ENCODE results near the gene DBNDD2.

The DBNDD2 gene

DNA sequence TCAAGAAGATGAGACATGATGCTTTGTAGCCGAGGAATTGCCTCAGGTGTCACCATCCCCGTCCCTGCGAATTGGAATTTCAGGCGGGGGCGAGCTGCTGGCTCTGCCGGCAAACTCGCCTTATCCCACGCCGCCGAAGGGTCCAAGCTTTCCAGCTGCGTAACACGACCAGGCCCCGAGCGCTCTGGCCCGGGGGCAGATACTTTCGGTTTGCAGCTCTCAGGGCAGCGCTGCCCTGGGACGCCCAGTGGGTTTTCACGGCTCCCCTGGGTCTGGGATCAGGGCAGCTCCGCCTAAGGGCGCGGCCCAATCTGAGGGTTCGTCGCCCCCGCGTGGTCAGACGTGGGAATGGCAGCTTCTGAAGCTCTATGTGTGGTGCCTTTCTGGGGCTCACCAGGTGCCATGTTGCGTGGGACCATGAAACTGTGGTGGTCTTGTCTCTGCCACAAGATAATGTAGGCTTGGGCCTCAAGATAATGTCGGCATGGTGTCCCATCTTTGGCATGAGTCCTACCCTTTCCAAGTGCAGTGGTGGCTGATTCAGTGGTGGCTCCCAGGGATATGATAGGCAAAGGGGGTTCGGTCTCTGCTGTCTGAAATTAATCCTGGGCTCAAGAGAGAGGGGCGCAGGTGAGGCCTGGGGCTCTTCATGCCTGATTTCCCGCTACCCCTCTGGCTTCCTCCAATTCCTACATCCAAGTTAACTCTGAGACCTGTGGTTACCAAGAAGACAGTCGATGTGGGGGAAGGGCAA lies 28.8 kb downstream of the DBNDD2 start:
- DNase-seq (ENCODE audit: low read depth) = peak; percentile 34
- TF ChIP-seq, protein P1, sequence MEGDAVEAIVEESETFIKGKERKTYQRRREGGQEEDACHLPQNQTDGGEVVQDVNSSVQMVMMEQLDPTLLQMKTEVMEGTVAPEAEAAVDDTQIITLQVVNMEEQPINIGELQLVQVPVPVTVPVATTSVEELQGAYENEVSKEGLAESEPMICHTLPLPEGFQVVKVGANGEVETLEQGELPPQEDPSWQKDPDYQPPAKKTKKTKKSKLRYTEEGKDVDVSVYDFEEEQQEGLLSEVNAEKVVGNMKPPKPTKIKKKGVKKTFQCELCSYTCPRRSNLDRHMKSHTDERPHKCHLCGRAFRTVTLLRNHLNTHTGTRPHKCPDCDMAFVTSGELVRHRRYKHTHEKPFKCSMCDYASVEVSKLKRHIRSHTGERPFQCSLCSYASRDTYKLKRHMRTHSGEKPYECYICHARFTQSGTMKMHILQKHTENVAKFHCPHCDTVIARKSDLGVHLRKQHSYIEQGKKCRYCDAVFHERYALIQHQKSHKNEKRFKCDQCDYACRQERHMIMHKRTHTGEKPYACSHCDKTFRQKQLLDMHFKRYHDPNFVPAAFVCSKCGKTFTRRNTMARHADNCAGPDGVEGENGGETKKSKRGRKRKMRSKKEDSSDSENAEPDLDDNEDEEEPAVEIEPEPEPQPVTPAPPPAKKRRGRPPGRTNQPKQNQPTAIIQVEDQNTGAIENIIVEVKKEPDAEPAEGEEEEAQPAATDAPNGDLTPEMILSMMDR (IDR thresholded peaks at IDR 0.05; ENCODE audit: low read depth, low read length, missing control alignments) = peak; percentile 95
- H3K4me3 ChIP-seq (ENCODE audit: low read depth, low read length) = peak overlapping the region; percentile 5; the same call in 1 of the 2 replicates

DNA sequence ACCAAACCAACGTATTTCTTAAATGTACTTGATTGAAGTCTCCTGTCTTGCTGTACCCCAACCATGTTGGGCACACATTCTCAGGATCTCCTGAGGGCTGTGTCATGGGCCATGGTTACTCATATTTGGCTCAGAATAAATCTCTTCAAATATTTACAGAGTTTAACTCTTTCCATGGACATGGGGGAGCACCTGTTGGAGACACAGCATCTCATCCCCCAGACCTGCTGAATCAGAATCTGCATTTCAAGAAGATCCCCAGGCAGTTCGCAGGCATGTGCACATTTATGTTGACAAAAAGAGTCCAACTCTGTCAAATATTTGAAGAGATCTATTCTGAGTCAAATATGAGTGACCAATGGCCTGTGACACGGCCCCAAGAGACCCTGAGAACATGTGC lies 32.3 kb downstream of the DBNDD2 start:
- H3K4me3 ChIP-seq (ENCODE audit: low read depth, low read length) = no peak overlapping the region
- no peak for DNase-seq (ENCODE audit: low read depth)
- TF ChIP-seq, protein P1 (IDR thresholded peaks at IDR 0.05; ENCODE audit: low read depth, low read length, missing control alignments) = no peak

DNA sequence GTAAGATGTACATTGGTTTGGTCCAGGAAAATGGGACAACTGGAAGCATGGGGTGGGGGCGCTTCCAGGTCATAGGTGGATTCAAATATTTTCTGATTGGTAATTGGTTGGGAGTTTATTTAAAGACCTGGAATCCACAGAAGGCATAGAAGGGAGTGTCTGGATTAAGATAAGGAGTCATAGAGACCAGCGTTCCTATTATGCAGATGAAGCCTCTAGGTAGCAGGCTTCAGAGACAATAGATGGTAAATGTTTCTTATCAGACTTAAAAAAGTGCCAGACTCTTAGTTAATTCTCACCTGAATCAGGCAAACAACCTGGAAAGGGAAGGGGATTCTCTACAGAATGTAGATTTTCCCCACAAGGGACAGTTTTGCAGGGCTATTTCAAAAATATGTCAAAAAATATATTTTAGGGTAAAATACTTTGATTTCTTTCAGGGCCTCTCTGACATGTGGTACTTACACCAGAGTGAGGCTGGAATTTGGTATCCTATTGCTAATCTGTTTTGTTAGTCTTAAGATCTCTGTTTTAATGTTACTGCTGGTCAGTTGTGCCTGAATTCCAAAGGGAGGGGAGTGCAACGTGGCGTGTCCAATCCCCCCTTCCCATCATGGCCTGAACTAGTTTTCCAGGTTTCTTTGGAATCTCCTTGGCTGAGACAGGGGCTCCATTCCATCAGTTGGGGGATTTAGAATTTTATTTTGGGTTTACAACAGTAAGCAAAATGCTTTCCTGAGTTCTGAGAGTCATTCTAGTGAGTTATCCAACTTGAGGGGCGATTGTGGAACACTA lies 33.0 kb downstream of the DBNDD2 start:
- no peak for DNase-seq (ENCODE audit: low read depth)
- no peak overlapping the region for H3K4me3 ChIP-seq (ENCODE audit: low read depth, low read length)
- TF ChIP-seq, protein P1 (IDR thresholded peaks at IDR 0.05; ENCODE audit: low read depth, low read length, missing control alignments) = no peak

DNA sequence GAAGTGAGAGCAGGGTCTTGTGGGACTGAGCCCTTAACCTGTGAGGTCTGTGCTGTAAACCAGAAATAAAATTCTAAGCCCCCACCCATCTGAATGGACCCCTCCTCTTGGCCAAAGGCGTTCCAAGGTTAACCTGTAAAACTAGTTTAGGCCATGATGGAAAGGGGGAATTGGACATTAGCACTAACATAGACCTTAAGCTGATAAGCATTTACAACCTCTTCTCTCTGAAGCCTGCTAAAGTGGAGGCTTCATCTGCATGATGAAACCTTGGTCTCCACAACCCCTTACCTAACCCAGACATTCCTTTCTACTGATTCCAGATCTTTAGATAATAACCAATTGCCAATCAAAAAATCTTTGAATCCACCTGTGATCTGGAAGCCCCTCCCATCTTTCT lies 33.7 kb downstream of the DBNDD2 start:
- DNase-seq (ENCODE audit: low read depth) = no peak
- TF ChIP-seq, protein P1 (IDR thresholded peaks at IDR 0.05; ENCODE audit: low read depth, low read length, missing control alignments) = no peak
- H3K4me3 ChIP-seq (ENCODE audit: low read depth, low read length) = no peak overlapping the region

DNA sequence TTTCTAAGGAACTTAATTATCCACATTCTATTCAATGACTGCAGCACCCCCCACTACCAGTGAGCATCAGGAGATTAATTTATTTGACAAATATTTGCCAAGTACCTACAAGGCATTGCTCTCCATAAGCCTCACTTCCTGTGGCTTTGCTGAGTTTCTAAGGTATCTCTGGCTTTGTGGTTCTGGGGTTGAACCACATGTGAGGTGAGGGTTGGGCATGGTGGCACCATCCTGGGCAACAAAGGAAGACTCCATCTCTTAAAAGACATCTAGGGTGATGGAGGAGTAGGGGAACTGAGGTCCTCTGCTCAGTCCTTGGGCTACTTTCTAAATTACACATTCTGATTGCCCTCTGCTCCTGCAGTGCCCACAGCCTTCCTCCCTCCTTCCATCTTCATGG lies 36.0 kb downstream of the DBNDD2 start:
- TF ChIP-seq, protein P1 (IDR thresholded peaks at IDR 0.05; ENCODE audit: low read depth, low read length, missing control alignments) = no peak
- no peak for DNase-seq (ENCODE audit: low read depth)
- no peak overlapping the region for H3K4me3 ChIP-seq (ENCODE audit: low read depth, low read length)

DNA sequence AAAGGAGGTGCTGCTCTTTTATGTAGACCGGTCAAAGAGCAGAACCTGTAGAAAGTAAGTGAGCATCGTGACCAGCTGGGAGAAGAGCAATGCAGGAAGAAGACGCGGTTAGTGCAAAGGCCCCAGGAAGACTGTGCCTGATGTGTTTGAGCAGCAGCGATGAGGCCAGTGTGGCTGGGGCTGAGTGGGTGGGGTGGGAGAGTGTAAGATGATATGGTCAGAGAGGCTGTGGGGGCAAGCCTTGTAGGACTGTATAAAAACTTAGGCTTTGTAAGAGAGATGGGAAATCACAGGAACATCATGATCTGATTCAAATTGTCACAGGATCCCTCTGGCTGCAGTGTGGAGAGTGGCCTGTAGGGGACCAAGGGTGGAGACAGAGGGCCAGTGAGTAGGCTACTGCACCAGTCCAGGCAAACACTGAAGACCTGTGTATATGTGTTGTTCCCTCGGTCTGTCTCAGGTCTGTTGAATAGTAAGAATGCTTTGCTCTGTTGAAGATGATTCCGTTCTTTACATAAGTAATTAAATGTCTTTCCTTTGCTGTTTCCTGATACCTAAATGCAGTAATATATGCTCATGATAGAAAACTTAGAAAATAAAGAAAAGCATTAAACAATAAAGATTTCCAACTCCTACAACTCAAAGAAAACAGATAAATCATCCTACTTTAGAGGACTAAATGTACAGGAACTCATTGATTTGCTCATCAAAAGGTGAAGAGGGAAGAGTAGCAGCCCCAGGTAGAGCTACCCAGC lies 37.9 kb downstream of the DBNDD2 start:
- DNase-seq (ENCODE audit: low read depth) = no peak
- no peak overlapping the region for H3K4me3 ChIP-seq (ENCODE audit: low read depth, low read length)
- TF ChIP-seq, protein P1 (IDR thresholded peaks at IDR 0.05; ENCODE audit: low read depth, low read length, missing control alignments) = peak; percentile 89

Measured in GM12864 (cell line).